ENCODE data around the gene APLNR.

GRCh38 chr11:57202281-57202680 is 34.8 kb downstream of the APLNR start:
- TF ChIP-seq ARNTL (CRISPR knock-in tag; IDR thresholded peaks at IDR 0.05; ENCODE audit: borderline replicate concordance, low read depth) = no peak
- TF ChIP-seq ISL1 (CRISPR knock-in tag; IDR thresholded peaks at IDR 0.05) = no peak
- no peak for TF ChIP-seq PATZ1 (CRISPR knock-in tag; IDR thresholded peaks at IDR 0.05; ENCODE audit: borderline replicate concordance)
- TF ChIP-seq TSHZ2 (CRISPR knock-in tag; IDR thresholded peaks at IDR 0.05) = no peak

Measured in SK-N-SH treated with all-trans-retinoic acid at 6 μM for 48 hours (cell line).